Type B pancreatic cell (in vitro differentiated cells): ENCODE results near the gene DPH5. TPM values are rescaled to one million over a fixed set of nuclear protein-coding genes. Genes with fewer than 3 reads are reported as not detected.

ENCODE experiments used
- DNase-seq: peaks from one replicate; pipeline ENCODE4 v3.0.0; 2021; ENCODE audit warnings: mixed read lengths; ENCODE audit not compliant: unreplicated experiment; ENCODE audit errors: extremely low spot score
- H3K27ac Mint-ChIP-seq: 2 replicates; pipeline ENCODE4 v1.8.0; 2021; ENCODE audit warnings: mild to moderate bottlenecking, mixed read lengths
- H3K27me3 Mint-ChIP-seq: 2 replicates; pipeline ENCODE4 v1.8.0; 2021; ENCODE audit warnings: mixed read lengths
- H3K36me3 Mint-ChIP-seq: 2 replicates; pipeline ENCODE4 v1.8.0; 2021; ENCODE audit warnings: mixed read lengths
- H3K4me1 Mint-ChIP-seq: one replicate; pipeline ENCODE4 v1.8.0; 2021; ENCODE audit warnings: mixed read lengths; ENCODE audit not compliant: unreplicated experiment
- H3K4me3 Mint-ChIP-seq: 2 replicates; pipeline ENCODE4 v1.8.0; 2021; ENCODE audit warnings: mild to moderate bottlenecking, mixed read lengths
- H3K9me3 Mint-ChIP-seq: 2 replicates; pipeline ENCODE4 v1.8.0; 2021; ENCODE audit warnings: mixed read lengths
- total RNA-seq: library from RNA; stranded (reverse); gene quantifications from 2 replicates; pipeline ENCODE4 v1.2.1, GENCODE V29; 2021; ENCODE audit warnings: low replicate concordance
- TF ChIP-seq, protein P1 (sequence below): fragments of 200-600 bp; sonication (generic); conservative IDR thresholded peaks from 2 replicates; pipeline ENCODE4 v1.5.0; 2021; ENCODE audit warnings: antibody characterized with exemption, mild to moderate bottlenecking

The DPH5 gene
- total RNA-seq, 1 donor from 2014 or later = 62.0 TPM

DNA sequence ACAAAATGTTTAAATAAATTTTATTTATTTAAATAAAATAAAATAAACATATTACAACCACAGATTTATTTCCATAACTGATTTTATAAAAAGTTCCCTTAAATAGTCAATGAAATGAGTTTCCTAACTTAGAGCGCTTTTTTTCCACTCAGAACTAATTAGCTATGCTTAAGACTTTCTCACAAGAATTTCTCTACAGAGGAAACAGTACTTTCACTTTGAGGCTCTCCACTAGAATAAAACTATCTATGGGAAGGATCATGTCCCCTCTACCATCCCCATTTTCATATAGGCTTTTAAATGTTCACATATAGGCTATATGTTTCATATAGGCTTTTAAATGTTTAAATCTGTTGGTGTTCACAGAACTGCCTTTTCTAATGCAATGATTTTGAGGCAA, 40.0 kb upstream of the DPH5 start:
- Mint-ChIP-seq H3K4me3 (no peak overlapping the region), H3K4me1 (no peaks in the 10 kb centered on the region), H3K9me3 (peaks cover 4% of the 10 kb centered on the region), H3K27me3 (no peaks in the 10 kb centered on the region), H3K27ac (no peak overlapping the region), H3K36me3 (peaks cover 5% of the 10 kb centered on the region)
- DNase-seq = no peak
- TF ChIP-seq, protein P1, sequence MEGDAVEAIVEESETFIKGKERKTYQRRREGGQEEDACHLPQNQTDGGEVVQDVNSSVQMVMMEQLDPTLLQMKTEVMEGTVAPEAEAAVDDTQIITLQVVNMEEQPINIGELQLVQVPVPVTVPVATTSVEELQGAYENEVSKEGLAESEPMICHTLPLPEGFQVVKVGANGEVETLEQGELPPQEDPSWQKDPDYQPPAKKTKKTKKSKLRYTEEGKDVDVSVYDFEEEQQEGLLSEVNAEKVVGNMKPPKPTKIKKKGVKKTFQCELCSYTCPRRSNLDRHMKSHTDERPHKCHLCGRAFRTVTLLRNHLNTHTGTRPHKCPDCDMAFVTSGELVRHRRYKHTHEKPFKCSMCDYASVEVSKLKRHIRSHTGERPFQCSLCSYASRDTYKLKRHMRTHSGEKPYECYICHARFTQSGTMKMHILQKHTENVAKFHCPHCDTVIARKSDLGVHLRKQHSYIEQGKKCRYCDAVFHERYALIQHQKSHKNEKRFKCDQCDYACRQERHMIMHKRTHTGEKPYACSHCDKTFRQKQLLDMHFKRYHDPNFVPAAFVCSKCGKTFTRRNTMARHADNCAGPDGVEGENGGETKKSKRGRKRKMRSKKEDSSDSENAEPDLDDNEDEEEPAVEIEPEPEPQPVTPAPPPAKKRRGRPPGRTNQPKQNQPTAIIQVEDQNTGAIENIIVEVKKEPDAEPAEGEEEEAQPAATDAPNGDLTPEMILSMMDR = no peak

DNA sequence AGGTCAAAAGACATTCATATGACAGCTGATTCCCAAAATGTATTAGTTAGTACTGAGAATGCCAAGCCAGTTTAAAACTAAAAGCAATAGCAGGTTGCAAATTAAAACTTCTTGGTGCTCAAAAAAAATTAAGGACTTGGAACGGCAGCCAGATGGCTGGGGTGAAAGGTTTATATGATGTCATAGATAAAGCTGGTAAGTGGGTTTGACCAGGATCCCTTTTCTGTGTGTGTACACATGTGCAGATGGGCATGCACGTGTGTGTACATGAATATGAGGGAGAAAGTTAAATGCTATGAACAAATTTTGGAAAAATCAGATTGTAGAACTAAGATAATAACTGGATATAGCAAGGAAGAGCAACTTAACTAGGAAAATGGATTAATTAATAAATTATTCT, 39.1 kb upstream of the DPH5 start:
- no peak for DNase-seq
- H3K4me3 Mint-ChIP-seq = no peak overlapping the region
- TF ChIP-seq, protein P1 = no peak
- H3K36me3 Mint-ChIP-seq = peaks cover 5% of the 10 kb centered on the region
- H3K4me1 Mint-ChIP-seq = no peaks in the 10 kb centered on the region
- H3K27me3 Mint-ChIP-seq = no peaks in the 10 kb centered on the region
- peaks cover 4% of the 10 kb centered on the region for H3K9me3 Mint-ChIP-seq
- H3K27ac Mint-ChIP-seq = no peak overlapping the region

DNA sequence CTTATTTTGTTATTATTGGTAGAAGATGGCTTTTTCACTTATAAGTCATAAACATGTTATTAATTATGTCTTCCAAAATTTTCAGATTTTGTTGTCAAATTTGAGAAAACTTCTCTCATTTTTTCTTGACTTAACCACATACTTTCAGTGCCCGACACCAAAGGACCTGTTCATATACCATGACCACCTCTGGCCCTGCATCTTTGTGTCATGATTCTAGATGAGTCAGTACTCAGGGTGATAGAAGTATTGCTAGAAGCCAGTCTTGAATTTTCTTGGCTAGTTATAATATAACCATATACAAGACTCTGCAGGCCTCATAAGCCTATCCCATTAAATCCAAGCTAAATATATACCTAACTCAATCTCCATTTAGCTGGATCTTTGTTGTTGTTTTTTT, 35.4 kb upstream of the DPH5 start:
- no peak overlapping the region for H3K4me3 Mint-ChIP-seq

DNA sequence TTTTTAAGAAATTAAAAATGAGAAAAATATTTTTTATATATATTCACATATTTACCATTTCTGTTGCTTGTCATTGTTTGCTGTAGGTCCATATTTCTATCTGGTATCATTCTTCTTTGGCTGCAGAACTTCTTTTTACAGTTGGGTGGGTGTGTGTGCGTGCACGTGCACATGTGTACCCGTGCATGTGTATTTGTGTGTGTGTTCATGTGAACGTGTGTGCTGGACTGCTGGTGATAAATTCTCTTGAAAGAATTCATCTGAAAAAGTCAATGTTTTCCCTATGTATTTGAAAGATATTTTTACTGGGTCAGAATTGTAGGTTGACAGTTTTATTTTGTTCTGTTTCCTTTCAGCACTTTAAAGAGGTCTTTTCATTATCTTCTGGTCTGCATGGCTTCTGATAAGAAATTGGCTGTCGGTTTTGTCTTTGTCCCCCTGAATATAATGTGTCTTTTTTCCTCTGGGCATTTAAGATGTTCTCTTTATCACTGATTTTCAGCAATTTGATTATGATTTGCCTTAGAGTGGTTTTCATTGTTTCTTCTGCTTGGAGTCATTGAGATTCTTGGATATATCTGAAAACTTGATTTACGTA, 34.5 kb upstream of the DPH5 start:
- no peak for DNase-seq
- Mint-ChIP-seq H3K4me3 (no peak overlapping the region), H3K9me3 (no peaks in the 10 kb centered on the region), H3K36me3 (peaks cover 5% of the 10 kb centered on the region), H3K4me1 (no peaks in the 10 kb centered on the region), H3K27ac (no peak overlapping the region), H3K27me3 (no peaks in the 10 kb centered on the region)
- TF ChIP-seq, protein P1 = no peak

More for the DNA sequence above, 35.4 kb upstream of the DPH5 start:
- no peaks in the 10 kb centered on the region for H3K27me3 Mint-ChIP-seq
- no peak for DNase-seq
- H3K4me1 Mint-ChIP-seq = no peaks in the 10 kb centered on the region
- no peaks in the 10 kb centered on the region for H3K9me3 Mint-ChIP-seq
- no peak overlapping the region for H3K27ac Mint-ChIP-seq
- TF ChIP-seq, protein P1 = no peak
- H3K36me3 Mint-ChIP-seq = peaks cover 5% of the 10 kb centered on the region

DNA sequence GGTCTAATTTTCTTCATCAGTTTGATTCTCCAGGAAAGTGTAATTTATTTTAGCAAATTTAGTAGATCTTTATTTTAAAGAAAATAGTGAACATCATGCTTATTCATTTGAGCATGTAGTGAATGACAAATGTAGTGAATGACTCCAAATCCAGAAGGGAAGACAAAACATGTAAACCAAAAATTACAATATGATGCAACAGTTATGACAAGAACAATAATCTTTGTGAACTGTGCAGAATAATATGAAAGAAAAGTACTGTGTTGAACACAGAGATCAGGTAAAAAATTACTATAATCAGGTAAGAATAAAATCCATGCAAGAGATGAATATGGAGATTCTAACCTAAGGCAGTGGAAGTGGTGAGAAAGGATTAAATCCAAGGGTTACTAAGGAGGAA, 30.0 kb upstream of the DPH5 start:
- Mint-ChIP-seq H3K27me3 (no peaks in the 10 kb centered on the region), H3K9me3 (no peaks in the 10 kb centered on the region), H3K36me3 (peaks cover 8% of the 10 kb centered on the region), H3K4me1 (peaks cover 5% of the 10 kb centered on the region), H3K4me3 (no peak overlapping the region), H3K27ac (no peak overlapping the region)
- TF ChIP-seq, protein P1 = no peak
- DNase-seq = no peak
